Measurements from ENCODE around the gene TRPM2.

TRPM2 gene

DNA sequence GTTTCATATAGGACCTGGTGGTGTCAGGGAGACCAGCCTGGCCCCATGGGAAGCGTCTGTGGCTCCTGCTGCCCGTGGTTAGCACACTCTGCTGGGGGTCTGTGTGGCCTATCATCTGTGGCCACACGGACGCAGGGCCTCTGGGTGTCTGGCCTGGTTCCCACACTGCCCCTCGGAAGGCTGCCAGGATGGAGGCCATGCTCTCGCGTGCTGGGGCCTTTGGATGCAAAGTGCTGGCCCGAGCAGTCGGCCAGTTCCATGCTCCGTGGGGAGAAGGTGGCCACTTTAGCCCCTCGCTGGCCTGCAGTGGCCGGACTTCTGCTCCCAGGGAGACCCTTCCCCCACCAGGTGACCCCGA lies 81.1 kb downstream of the TRPM2 start:
- Mint-ChIP-seq H3K4me1 (peaks cover 14% of the 10 kb centered on the region), H3K4me3 (no peak overlapping the region), H3K27me3 (ENCODE audit: low read depth, poor library complexity) (peaks cover 6% of the 10 kb centered on the region), H3K27ac (no peak overlapping the region), H3K36me3 (ENCODE audit: low read depth) (peaks cover 5% of the 10 kb centered on the region), H3K9me3 (peaks cover 25% of the 10 kb centered on the region)
- TF ChIP-seq, protein P1, sequence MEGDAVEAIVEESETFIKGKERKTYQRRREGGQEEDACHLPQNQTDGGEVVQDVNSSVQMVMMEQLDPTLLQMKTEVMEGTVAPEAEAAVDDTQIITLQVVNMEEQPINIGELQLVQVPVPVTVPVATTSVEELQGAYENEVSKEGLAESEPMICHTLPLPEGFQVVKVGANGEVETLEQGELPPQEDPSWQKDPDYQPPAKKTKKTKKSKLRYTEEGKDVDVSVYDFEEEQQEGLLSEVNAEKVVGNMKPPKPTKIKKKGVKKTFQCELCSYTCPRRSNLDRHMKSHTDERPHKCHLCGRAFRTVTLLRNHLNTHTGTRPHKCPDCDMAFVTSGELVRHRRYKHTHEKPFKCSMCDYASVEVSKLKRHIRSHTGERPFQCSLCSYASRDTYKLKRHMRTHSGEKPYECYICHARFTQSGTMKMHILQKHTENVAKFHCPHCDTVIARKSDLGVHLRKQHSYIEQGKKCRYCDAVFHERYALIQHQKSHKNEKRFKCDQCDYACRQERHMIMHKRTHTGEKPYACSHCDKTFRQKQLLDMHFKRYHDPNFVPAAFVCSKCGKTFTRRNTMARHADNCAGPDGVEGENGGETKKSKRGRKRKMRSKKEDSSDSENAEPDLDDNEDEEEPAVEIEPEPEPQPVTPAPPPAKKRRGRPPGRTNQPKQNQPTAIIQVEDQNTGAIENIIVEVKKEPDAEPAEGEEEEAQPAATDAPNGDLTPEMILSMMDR (IDR thresholded peaks at IDR 0.05) = no peak
- no peak for DNase-seq

DNA sequence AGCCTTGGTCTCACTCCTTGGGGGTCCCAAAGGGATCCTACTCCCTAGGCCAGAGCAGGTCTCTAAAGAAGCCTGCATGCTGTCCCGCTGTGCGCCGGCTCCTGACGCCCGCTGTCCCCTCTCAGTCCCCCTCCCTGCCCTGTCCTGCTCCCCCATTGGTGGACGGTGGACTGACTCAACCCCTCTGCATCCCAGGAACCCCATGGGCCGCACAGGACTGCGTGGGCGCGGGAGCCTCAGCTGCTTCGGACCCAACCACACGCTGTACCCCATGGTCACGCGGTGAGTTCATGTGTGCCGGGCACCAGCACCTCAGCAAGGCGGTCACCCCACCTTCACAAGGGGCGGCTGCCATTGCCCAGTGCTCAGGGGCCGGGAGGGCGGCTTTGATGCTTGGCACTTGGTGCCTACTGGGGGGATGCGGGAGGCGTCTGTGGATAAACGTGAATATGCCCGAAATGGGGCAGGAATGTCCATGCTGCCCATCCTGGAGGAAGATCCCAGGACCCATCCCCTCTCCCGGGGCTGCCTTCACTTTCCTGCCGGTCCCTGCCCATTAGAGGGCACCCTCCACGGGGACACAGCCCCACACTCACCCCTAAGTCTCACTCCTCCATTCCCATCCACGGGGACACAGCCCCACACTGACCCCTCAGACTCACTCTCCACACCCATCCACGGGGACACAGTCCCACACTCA lies 81.7 kb downstream of the TRPM2 start:
- no peak for DNase-seq
- TF ChIP-seq, protein P1 (IDR thresholded peaks at IDR 0.05) = no peak
- Mint-ChIP-seq H3K4me3 (no peak overlapping the region), H3K4me1 (peaks cover 14% of the 10 kb centered on the region), H3K9me3 (peaks cover 19% of the 10 kb centered on the region), H3K27ac (no peak overlapping the region), H3K36me3 (ENCODE audit: low read depth) (peaks cover 5% of the 10 kb centered on the region), H3K27me3 (ENCODE audit: low read depth, poor library complexity) (peaks cover 6% of the 10 kb centered on the region)

DNA sequence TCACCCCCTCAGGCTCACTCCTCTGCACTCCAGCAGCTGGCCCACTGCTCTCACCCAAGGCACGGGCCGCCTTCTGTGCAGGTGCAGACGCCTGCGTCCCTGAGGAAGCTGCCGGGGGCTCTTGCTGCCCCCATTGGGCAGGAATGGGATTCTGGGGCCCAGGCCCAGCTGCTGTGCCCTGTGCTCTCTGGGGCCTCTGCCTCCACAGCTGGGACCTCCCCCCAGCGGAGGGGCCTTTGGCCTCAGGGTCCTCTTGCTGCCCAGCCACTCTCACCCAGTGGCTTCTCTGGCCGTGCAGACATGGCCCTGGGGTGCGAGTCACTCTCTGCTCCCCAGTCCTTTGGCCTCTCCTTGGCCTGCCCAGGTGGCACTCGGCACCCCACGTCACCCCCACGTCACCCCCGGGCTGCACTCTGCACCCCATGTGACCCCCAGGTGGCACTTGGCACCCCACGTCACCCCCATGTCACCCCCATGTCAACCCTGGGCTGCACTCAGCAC lies 82.7 kb downstream of the TRPM2 start:
- DNase-seq = no peak
- Mint-ChIP-seq H3K36me3 (ENCODE audit: low read depth) (peaks cover under 1% of the 10 kb centered on the region), H3K4me1 (peaks cover 18% of the 10 kb centered on the region), H3K27me3 (ENCODE audit: low read depth, poor library complexity) (peaks cover 6% of the 10 kb centered on the region), H3K4me3 (no peak overlapping the region), H3K27ac (no peak overlapping the region), H3K9me3 (peaks cover 12% of the 10 kb centered on the region)
- TF ChIP-seq, protein P1 (IDR thresholded peaks at IDR 0.05) = no peak

DNA sequence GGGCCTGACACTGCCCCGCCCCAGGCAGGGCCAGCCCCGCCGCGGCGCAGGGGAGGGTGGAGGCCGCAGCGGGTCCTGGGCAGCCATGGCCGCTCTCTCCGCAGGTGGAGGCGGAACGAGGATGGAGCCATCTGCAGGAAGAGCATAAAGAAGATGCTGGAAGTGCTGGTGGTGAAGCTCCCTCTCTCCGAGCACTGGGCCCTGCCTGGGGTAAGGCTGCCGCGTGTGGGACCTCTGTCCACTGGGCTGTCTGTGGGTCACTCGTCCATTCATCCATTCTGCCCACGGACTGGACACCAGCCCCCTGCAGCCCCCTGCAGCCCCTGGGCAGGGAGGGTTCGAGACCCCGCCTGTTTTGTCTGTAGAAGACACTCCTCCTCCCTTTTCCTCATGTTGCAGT lies 83.5 kb downstream of the TRPM2 start:
- H3K4me3 Mint-ChIP-seq = no peak overlapping the region
- H3K9me3 Mint-ChIP-seq = peaks cover 4% of the 10 kb centered on the region
- TF ChIP-seq, protein P1 (IDR thresholded peaks at IDR 0.05) = no peak
- H3K4me1 Mint-ChIP-seq = peaks cover 15% of the 10 kb centered on the region
- no peak for DNase-seq
- no peaks in the 10 kb centered on the region for H3K36me3 Mint-ChIP-seq (ENCODE audit: low read depth)
- peaks cover 6% of the 10 kb centered on the region for H3K27me3 Mint-ChIP-seq (ENCODE audit: low read depth, poor library complexity)
- H3K27ac Mint-ChIP-seq = no peak overlapping the region

DNA sequence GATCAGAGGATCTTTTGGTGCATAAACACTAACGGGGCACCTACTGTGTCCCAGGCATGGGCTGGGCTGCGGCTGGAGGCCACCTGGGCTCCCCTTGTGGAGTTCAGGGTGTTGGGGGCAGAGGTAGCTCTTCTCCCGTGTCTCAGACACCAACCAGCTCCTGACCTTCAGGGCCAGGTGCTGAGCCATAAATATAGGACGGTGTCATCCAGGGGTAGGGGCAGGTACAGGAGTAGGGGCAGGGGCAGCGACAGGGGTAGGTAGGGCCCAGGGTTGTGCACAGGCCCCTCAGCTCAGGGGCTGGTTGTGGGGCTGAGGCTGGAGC lies 83.9 kb downstream of the TRPM2 start:
- Mint-ChIP-seq H3K4me1 (peaks cover 11% of the 10 kb centered on the region), H3K9me3 (peaks cover under 1% of the 10 kb centered on the region), H3K36me3 (ENCODE audit: low read depth) (no peaks in the 10 kb centered on the region), H3K4me3 (no peak overlapping the region), H3K27ac (no peak overlapping the region), H3K27me3 (ENCODE audit: low read depth, poor library complexity) (peaks cover 3% of the 10 kb centered on the region)
- TF ChIP-seq, protein P1 (IDR thresholded peaks at IDR 0.05) = no peak
- no peak for DNase-seq

Measured in nephron progenitor cell (in vitro differentiated cells).